PC-9 (cell line): Measurements from ENCODE around the gene DGKE. TPM values are rescaled to one million over a fixed set of nuclear protein-coding genes. Genes with fewer than 3 reads are reported as not detected.

Experiments used
- BruUV-seq: library from RNA; stranded (reverse); fragments of 400-500 nt; replicated peaks from 2 replicates; lab custom pipeline; 2021; lab: Mats Ljungman, UMichigan
- CTCF ChIA-PET: fragments of 300-600 bp; sonication (Branson Sonifier 250); formaldehyde crosslinking; loops from one replicate; lab custom pipeline; 2022; ENCODE audit warnings: antibody characterized with exemption; lab: Charles Lee
- POLR2A ChIA-PET: fragments of 300-600 bp; sonication (Branson Sonifier 250); formaldehyde crosslinking; loops from one replicate; lab custom pipeline; 2022; ENCODE audit warnings: antibody characterized with exemption; ENCODE audit not compliant: unreplicated experiment; lab: Charles Lee
- DNase-seq, 2 experiments: peaks; one replicate each; pipeline versions ENCODE4 v3.0.0 to v3.0.0-alpha.2; 2015 to 2022; ENCODE audit warnings: mixed read lengths in 1 of 2
- H2AFZ ChIP-seq: fragments of 200-600 bp; sonication (generic); 2 replicates; pipeline ENCODE4 v1.8.1; 2017; ENCODE audit warnings: antibody characterized with exemption
- H3F3A ChIP-seq: fragments of 200-600 bp; sonication (generic); 2 replicates; pipeline ENCODE4 v1.8.1; 2017; ENCODE audit warnings: antibody characterized with exemption, mild to moderate bottlenecking, low read depth; ENCODE audit not compliant: insufficient read depth
- H3K27ac ChIP-seq: fragments of 200-600 bp; sonication (generic); 2 replicates; pipeline ENCODE4 v1.6.1; 2016; ENCODE audit warnings: mixed run types
- H3K27me3 ChIP-seq: fragments of 200-600 bp; sonication (generic); 2 replicates; pipeline ENCODE4 v1.6.1; 2016; ENCODE audit warnings: low read depth, mixed run types; ENCODE audit not compliant: insufficient read depth
- H3K36me3 ChIP-seq: fragments of 200-600 bp; sonication (generic); 2 replicates; pipeline ENCODE4 v1.6.1; 2016; ENCODE audit warnings: low read depth, mixed run types
- H3K4me1 ChIP-seq: fragments of 200-600 bp; sonication (generic); replicated peaks from 2 replicates; pipeline ENCODE4 v1.6.1; 2016; ENCODE audit warnings: mixed run types; ENCODE audit not compliant: insufficient read depth
- H3K4me2 ChIP-seq: fragments of 200-600 bp; sonication (generic); 2 replicates; pipeline ENCODE4 v1.6.1; 2017; ENCODE audit warnings: mixed run types
- H3K4me3 ChIP-seq: fragments of 200-600 bp; sonication (generic); 2 replicates; pipeline ENCODE4 v1.6.1; 2016; ENCODE audit warnings: mixed run types
- H3K79me2 ChIP-seq: fragments of 200-600 bp; sonication (generic); 2 replicates; pipeline ENCODE4 v1.6.1; 2017; ENCODE audit warnings: low read depth, mixed run types
- H3K9me2 ChIP-seq: fragments of 200-600 bp; sonication (generic); 2 replicates; pipeline ENCODE4 v1.8.1; 2017; ENCODE audit warnings: mild to moderate bottlenecking; ENCODE audit not compliant: insufficient read depth
- H3K9me3 ChIP-seq: fragments of 200-600 bp; sonication (generic); 2 replicates; pipeline ENCODE4 v1.8.1; 2016; ENCODE audit warnings: low read depth; ENCODE audit not compliant: insufficient read depth
- H4K20me1 ChIP-seq: fragments of 200-600 bp; sonication (generic); 2 replicates; pipeline ENCODE4 v1.8.1; 2017; ENCODE audit not compliant: insufficient read depth
- EZH2 ChIP-seq: fragments of 200-600 bp; sonication (generic); IDR thresholded peaks from 2 replicates; pipeline ENCODE4 v1.8.0; 2017; ENCODE audit warnings: antibody characterized with exemption, low read depth
- intact Hi-C: fragments of 100-400 bp; cut with micrococcal nuclease; formaldehyde crosslinking; loops from one replicate; pipeline ENCODE4 v1.10.0; 2022; ENCODE audit not compliant: unreplicated experiment
- total RNA-seq: library from RNA; stranded (reverse); gene quantifications from 2 replicates; pipeline ENCODE4 v1.2.3, GENCODE V29; 2021
- TF ChIP-seq, protein P1 (sequence below): fragments of 200-600 bp; sonication (generic); conservative IDR thresholded peaks from 2 replicates; pipeline ENCODE4 v1.6.1; 2017; ENCODE audit warnings: mixed run types, antibody characterized with exemption, mild to moderate bottlenecking, moderate library complexity

Gene DGKE
- total RNA-seq, 1 experiment from 2014 or later, result 11.0 TPM

DNA sequence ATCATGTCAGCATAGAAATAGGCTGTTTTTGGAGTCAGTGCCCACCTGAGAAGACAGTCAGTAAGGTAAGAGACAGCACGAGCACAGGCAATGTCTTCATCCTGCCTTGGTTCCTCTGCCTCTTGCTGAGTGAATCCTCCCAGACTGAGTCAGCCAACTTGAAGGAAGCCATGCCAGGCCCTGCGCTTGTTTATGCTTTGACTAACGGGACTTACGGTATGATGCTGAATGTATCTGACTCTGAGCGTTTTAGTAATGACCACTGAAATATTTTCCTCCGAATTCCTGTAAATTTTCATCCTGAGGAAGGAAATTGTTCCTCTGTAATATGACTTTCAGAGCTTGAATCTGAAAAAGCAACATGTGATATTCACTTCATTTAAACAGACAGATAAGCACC is 18.2 kb upstream of the DGKE start:
- no peak for DNase-seq
- POLR2A ChIA-PET, result no interaction called here
- Histone ChIP-seq H3K79me2 (no peaks in the 10 kb centered on the region), H2AFZ (no peak overlapping the region), H3K9me3 (no peaks in the 10 kb centered on the region), H4K20me1 (no peaks in the 10 kb centered on the region), H3K4me3 (no peak overlapping the region), H3K27me3 (no peaks in the 10 kb centered on the region), H3K4me1 (0 out of 2 replicates have a peak, but pooled peaks cover 3% of the 10 kb centered on the region), H3F3A (no peaks in the 10 kb centered on the region), H3K27ac (no peak overlapping the region), H3K36me3 (no peaks in the 10 kb centered on the region), H3K9me2 (no peaks in the 10 kb centered on the region), H3K4me2 (no peak overlapping the region)
- intact Hi-C loops, result no loop called here
- TF ChIP-seq, protein P1, sequence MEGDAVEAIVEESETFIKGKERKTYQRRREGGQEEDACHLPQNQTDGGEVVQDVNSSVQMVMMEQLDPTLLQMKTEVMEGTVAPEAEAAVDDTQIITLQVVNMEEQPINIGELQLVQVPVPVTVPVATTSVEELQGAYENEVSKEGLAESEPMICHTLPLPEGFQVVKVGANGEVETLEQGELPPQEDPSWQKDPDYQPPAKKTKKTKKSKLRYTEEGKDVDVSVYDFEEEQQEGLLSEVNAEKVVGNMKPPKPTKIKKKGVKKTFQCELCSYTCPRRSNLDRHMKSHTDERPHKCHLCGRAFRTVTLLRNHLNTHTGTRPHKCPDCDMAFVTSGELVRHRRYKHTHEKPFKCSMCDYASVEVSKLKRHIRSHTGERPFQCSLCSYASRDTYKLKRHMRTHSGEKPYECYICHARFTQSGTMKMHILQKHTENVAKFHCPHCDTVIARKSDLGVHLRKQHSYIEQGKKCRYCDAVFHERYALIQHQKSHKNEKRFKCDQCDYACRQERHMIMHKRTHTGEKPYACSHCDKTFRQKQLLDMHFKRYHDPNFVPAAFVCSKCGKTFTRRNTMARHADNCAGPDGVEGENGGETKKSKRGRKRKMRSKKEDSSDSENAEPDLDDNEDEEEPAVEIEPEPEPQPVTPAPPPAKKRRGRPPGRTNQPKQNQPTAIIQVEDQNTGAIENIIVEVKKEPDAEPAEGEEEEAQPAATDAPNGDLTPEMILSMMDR, result no peak
- CTCF ChIA-PET, result no interaction called here
- BruUV-seq, result no TSS peak

DNA sequence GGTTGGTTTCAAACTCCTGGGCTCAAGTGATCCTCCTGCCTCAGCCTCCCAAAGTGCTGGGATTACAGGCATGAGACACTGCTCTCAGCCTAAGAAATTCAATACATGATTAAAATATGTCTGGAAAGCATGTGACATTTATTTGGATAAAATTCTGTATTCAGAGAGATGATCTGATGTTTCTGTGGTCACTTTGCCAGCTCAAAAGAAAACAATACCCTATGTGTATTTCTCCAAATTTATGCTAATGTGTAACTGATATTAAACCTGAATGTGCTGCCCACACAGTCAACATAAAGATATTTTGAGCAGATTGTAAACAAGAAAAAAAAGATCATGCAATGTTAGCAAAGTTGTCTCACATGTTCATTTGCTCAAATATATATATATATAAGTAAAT is 16.9 kb upstream of the DGKE start:
- Histone ChIP-seq H3K4me2 (no peak overlapping the region), H3K36me3 (no peaks in the 10 kb centered on the region), H3K4me3 (no peak overlapping the region), H3K9me3 (no peaks in the 10 kb centered on the region), H3K4me1 (0 out of 2 replicates have a peak, but pooled peaks cover 3% of the 10 kb centered on the region), H2AFZ (no peak overlapping the region), H4K20me1 (no peaks in the 10 kb centered on the region), H3F3A (no peaks in the 10 kb centered on the region), H3K9me2 (no peaks in the 10 kb centered on the region), H3K79me2 (no peaks in the 10 kb centered on the region), H3K27ac (no peak overlapping the region), H3K27me3 (no peaks in the 10 kb centered on the region)
- ChIA-PET POLR2A (no interaction called here), CTCF (interaction anchor here (0.7 kb wide), 1 partner anchor 260 kb away, joined by 5 read pairs; no protein-coding TSS in a partner anchor)
- BruUV-seq, result no TSS peak
- no peak for TF ChIP-seq EZH2
- TF ChIP-seq, protein P1, result no peak
- intact Hi-C loops, result no loop called here
- DNase-seq, result no peak

DNA sequence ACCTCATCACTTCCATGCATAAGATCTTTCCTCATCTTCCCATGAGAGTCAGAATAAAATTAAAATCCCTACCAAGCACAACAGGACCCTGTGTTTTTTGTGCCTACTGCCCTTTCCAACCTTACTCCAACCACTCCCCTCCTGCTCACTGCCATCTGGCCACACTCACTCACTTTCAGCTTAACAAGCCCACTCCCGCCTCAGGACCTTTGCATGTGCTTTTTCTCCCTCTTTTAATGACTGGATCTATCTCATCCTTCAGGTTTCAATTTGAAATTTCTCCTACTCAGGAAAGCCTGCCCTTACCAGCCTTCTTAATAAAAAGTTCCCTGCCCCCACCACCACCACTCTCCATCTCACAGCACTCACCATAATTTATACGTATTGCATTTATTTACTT is 14.9 kb upstream of the DGKE start:
- no peak for DNase-seq
- BruUV-seq, result no TSS peak
- Histone ChIP-seq H3K9me2 (no peaks in the 10 kb centered on the region), H3K79me2 (no peaks in the 10 kb centered on the region), H3K4me2 (no peak overlapping the region), H3F3A (no peaks in the 10 kb centered on the region), H3K36me3 (no peaks in the 10 kb centered on the region), H3K27ac (no peak overlapping the region), H3K4me1 (0 out of 2 replicates have a peak, but pooled peaks cover 3% of the 10 kb centered on the region), H3K4me3 (no peak overlapping the region), H2AFZ (no peak overlapping the region), H4K20me1 (no peaks in the 10 kb centered on the region), H3K27me3 (no peaks in the 10 kb centered on the region), H3K9me3 (no peaks in the 10 kb centered on the region)
- intact Hi-C loops, result loop anchor here (1.0 kb wide), 1 partner anchor 121 kb away; no protein-coding TSS in a partner anchor
- CTCF ChIA-PET, result interaction anchor here (1.0 to 1.4 kb wide), 6 partner anchors 32 to 187 kb away, joined by 3 to 7 read pairs (median 4); no protein-coding TSS in a partner anchor
- POLR2A ChIA-PET, result interaction anchor here (0.5 kb wide), 1 partner anchor 122 kb away, joined by 3 read pairs; no protein-coding TSS in a partner anchor
- TF ChIP-seq, protein P1, result no peak
- TF ChIP-seq EZH2, result no peak
